Fibroblast of skin of back (primary cell): ENCODE measurements around the gene KCNQ1.

ENCODE experiments used
- DNase-seq: peaks from one replicate; pipeline ENCODE4 v3.0.0-alpha.2; 2013

KCNQ1 gene

DNA sequence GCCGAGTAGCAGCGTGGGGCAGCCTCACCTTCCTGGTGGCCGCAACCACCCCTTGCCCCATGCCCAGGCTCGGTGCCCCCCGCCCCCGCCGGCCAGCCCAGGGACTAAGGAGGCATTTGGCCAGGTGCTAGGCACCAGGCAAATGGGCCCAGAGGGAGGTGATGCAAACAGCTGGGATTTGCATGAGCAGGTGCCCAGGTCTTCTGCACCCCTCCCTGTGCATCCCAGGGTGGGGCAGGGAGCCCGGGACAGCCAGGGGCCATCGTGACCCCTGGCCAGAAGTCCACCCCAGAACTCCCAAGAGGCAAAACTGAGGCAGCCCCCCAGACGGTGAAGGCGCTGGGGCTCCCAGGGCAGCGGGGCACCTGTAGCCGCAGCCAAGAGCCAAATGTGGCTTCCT lies 18.6 kb upstream of the KCNQ1 start:
- DNase-seq: no peak

DNA sequence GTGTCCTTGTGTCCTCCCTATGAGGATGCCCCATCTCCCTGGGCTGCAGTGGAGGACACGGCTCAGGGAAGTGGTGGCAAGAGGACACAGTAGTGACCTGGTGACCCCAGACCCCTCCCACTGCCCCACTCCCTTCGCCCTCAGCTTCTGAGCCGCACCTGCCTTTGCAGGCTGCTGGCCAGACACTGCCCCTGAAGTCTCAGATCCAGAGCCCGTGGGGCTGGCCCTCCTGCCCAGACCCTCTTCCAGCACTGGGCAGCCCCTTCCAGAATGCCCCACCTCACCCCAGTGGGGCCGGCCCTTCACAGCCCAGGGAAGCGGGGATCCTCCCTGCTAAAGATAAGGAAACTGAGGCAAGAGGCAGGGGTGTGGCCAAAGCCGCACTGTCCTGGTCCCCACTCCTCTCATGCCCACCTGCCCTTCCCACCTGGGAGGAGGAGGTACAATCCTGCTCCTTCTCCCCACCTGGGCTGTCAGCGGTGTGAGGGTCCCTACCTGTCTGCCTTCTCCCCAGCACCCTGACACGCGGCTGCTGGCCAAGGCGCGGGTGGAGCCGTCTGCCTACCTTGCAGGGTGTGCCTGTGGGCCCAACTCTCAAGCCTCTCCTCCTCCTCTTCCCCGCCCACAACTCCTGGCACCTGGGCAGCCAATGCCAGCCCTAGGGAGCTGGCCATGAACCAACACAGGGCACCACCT lies 17.8 kb upstream of the KCNQ1 start:
- DNase-seq: no peak

DNA sequence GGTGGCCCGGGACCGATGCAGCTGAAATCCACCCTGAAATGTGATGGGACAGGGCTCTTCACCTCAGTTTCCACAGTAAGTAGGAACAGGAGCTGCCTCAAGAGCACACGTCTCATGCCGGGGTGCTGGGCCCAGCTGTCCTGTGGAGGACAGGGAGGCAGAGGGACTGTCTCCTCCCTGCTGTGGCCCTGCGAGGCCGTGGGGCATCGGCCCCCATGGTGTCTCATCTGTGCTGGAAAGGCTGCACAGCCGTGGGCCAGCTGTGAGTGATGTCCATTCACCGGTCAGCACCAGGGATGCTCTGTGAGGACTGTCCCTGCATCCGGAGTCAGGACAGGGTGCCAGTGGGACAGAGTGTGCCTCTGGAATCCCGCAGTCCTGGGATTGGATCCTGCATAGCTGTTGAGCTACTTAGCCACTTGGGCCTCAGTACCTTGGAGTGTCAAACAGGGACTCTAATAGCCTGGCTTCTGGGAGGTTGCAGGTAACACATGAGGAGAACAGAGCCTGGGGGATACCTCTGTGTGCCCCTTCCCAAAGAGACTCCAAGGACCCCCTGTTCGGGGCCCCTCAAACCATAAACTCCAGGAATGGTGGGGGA lies 17.0 kb upstream of the KCNQ1 start:
- DNase-seq: no peak

DNA sequence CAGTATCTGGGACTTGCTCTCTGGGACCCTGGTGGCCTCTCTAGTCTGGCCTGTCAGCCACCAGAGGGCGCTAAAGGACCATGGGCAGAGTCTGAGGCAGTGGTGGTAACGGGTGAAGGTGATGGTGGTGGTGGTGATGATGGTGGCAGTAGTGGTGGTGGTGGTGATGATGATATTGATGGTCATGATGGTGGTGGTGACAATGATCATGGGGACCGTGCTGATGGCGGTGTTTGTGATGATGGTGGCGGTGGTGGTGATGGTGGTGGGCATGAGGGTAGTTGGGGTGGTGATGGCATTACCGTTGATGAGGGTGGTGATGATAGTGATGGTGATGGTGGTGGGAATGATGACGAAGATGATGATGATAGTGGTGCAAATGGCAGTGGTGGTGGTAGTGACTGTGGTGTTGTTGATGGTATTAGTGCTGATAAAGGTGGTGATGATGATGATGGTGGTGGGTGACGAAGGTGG lies 16.4 kb upstream of the KCNQ1 start:
- peak; percentile 41 for DNase-seq

DNA sequence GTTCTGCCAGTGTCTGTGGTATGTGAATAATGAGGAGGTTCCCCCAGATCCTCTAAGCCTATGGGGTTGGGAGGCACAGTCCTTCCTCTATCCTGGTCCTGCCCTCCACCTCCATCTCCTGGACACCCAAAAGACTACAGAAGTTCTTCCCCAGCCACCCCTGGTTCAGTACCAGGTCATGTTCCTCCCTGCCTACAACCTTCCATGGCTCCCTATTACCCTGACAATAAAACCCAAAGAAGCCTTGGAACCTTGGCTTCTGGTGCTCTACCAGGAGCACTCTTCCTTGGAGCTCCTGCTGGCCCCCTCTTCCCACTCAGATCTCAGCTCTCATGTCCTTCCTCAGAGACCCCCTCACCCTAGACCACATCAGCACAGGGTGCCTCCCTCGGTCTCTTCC lies 13.4 kb upstream of the KCNQ1 start:
- no peak for DNase-seq

GRCh38 chr11:2432171-2432621 lies 12.6 kb upstream of the KCNQ1 start:
- DNase-seq: no peak

GRCh38 chr11:2432628-2433071 lies 12.2 kb upstream of the KCNQ1 start:
- no peak for DNase-seq

GRCh38 chr11:2433106-2433925 lies 11.5 kb upstream of the KCNQ1 start:
- no peak for DNase-seq

DNA sequence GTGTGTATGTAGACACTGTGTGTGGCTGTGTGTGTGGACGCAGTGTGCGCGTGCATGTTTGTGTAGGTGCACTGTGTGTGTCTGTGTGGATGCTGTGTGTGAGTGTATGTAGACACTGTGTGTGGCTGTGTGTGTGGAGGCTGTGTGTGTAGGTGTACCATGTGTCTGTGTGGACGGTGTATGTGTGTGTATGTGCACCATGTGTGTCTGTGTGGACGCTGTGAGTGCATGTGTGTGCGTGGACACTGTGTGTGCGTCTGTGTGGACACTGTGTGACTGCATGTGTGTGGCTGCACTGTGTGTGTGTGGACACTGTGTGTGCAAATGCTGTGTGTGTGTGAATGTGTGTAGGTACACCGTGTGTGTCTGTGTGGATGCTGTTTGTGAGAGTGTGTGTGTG lies 10.8 kb upstream of the KCNQ1 start:
- DNase-seq: no peak

DNA sequence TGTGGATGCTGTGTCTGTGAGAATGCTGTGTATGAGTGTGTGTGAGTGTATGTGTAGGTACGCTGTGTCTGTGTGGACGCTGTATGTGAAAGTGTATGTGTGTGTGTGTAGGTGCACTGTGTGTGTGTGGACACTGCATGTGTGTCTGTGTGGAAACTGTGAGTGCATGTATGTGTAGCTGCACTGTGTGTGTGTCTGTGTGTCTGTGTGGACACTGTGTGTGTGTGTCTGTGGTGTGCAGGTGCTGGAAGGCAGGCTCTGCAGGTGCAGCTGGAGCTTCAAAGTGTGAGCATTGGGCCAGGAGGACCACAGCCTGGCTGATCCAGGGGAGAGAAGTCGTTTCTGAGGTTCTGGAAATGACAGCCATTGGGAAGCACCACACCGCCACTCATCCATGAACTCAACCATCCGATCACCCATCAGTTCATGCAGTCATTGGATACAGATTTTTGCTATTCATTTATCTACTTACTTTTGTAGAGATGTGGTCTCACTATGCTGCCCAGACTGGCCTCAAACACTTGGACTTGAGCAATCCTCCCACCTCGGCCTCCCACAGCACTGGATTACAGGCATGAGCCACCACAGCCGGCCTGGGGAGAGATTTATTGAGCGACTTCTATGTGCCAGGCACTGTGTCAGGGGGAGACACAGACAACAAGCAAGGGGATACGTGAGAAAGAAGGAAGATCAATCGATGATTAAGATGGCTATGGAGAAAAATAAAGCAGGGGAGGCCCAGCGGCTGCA lies 10.1 kb upstream of the KCNQ1 start:
- no peak for DNase-seq

DNA sequence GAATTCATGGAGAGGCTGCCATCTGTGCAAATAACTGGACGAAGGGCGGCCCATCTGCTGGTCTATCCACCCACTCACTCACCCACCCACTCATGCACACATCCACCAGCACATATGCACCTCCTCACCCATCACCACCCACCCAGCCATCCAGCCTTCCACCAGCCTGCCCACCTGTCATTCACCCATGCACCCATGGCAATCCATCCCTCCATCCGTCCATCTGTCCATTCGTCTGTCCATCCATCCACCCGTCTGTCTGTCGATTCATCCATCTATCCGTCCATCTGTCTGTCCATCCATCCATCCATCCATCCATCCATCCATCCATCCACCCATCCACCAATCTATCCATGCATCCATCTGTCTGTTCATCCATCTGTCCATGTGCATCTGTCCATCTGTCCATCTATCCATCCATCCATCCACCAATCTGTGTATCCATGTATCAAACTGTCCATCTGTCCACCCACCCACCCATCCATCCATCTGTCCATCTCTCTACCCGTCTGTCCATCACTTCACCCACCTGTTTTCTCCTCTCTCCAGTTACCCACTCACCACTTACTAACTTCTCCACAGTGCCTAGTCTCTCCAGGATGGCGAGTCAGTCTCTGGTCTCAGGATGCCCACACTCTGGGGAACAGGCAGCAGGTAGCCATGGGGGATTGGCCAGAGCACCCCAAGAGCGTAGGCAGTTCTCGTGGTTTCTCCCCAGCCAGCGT lies 9.4 kb upstream of the KCNQ1 start:
- no peak for DNase-seq

- no peak for DNase-seq
These were observed 8.7 kb upstream of the KCNQ1 start for GRCh38 chr11:2436013-2436520.

- no peak for DNase-seq
These were observed 8.2 kb upstream of the KCNQ1 start for GRCh38 chr11:2436521-2437031.

- no peak for DNase-seq
These were observed 7.3 kb upstream of the KCNQ1 start for GRCh38 chr11:2437516-2437915.

GRCh38 chr11:2439820-2440219 lies 5.0 kb upstream of the KCNQ1 start:
- DNase-seq: no peak

GRCh38 chr11:2440646-2441045 lies 4.2 kb upstream of the KCNQ1 start:
- DNase-seq: no peak

- DNase-seq: no peak
These were observed 3.6 kb upstream of the KCNQ1 start for GRCh38 chr11:2441171-2441570.

GRCh38 chr11:2442589-2442988 lies 2.2 kb upstream of the KCNQ1 start:
- DNase-seq: no peak

DNA sequence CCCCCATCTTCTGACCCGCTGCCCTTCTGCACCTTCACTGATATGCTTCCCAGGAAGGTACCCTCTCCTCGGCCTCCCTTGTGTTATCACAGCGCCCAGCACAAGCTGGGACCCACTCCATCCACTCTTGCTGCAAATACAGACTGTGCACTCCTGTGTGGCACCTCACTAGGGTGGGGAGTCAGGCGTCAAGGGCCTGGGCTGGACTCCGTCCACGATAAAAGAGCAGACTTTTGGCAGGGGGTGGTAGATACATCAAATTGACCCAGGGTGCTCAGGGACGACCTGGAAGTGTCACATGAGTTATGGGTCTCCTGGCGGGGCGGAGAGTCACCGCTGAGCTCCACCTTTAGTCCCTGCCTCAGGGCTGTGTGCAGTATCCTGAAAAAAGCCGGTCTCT lies 1.4 kb upstream of the KCNQ1 start:
- no peak for DNase-seq

GRCh38 chr11:2443881-2444820 lies 657 bp upstream of the KCNQ1 start, which contains the start of gene TRPM5:
TSS of gene TRPM5 (minus strand) at chr11:2444514. CDS start at chr11:2423036, 21,478 bp downstream.
- DNase-seq: no peak
